ENCODE measurements around the gene TES.

The TES gene

GRCh38 chr7:116249969-116250553 lies 39.7 kb downstream of the TES start:
- DNase-seq, result no peak

- DNase-seq, result no peak
These were observed 41.3 kb downstream of the TES start for GRCh38 chr7:116251675-116252074.

- DNase-seq, result no peak
These were observed 41.9 kb downstream of the TES start for GRCh38 chr7:116252249-116252648.

- DNase-seq, result no peak
These were observed 46.8 kb downstream of the TES start for GRCh38 chr7:116257156-116257555.

- peak in 2 of 14 donors; percentile 6 to 10 for DNase-seq
These were observed 48.4 kb downstream of the TES start for GRCh38 chr7:116258734-116259133.

- DNase-seq, result no peak
These were observed 49.0 kb downstream of the TES start for GRCh38 chr7:116259156-116259870.

- DNase-seq, result no peak
These were observed 49.6 kb downstream of the TES start for GRCh38 chr7:116259871-116260440.

GRCh38 chr7:116261904-116262303 lies 51.6 kb downstream of the TES start:
- no peak for DNase-seq

GRCh38 chr7:116265881-116266280 lies 55.5 kb downstream of the TES start:
- no peak for DNase-seq

GRCh38 chr7:116269466-116269865 lies 59.1 kb downstream of the TES start:
- DNase-seq, result no peak

- no peak for DNase-seq
These were observed 61.0 kb downstream of the TES start for GRCh38 chr7:116271161-116271913.

GRCh38 chr7:116271963-116272886 lies 61.9 kb downstream of the TES start:
- peak in 2 of 14 donors; percentile 5 to 26 for DNase-seq

GRCh38 chr7:116273283-116273917 lies 63.1 kb downstream of the TES start:
- no peak for DNase-seq

GRCh38 chr7:116273918-116274301 lies 63.6 kb downstream of the TES start:
- no peak for DNase-seq

- no peak for DNase-seq
These were observed 66.7 kb downstream of the TES start for GRCh38 chr7:116277070-116277469.

GRCh38 chr7:116279217-116279616 lies 68.9 kb downstream of the TES start:
- no peak for DNase-seq

GRCh38 chr7:116280803-116281202 lies 70.5 kb downstream of the TES start:
- DNase-seq, result no peak

GRCh38 chr7:116283595-116284204 lies 73.4 kb downstream of the TES start:
- DNase-seq, result no peak

GRCh38 chr7:116284390-116284789 lies 74.1 kb downstream of the TES start:
- DNase-seq, result no peak

GRCh38 chr7:116285252-116285651 lies 74.9 kb downstream of the TES start:
- DNase-seq, result no peak

- no peak for DNase-seq
These were observed 80.4 kb downstream of the TES start for GRCh38 chr7:116290740-116291139.
